ENCODE data around the gene PPP4R3A. TPM values are rescaled to one million over a fixed set of nuclear protein-coding genes. Genes with fewer than 3 reads are reported as not detected.
"Not testable (repeated sequence)": the region's sequence is repeated elsewhere in the genome, so short reads cannot be mapped to it uniquely, and the experiment has no call there.

The PPP4R3A gene
- total RNA-seq, result 10 to 100 TPM; 83.4 to 83.7 TPM
- 10 to 100 TPM; 72.5 to 74.2 TPM for polyA plus RNA-seq (ENCODE audit: insufficient read length in 2 of 2)
- long read RNA-seq, donor 1, full-length matches to known transcripts, result 6 of 6 reads
- long read RNA-seq, donor 1, partial matches to known transcripts, result 0 of 6 reads
- long read RNA-seq, donor 1, other reads (novel, unspliced or antisense), result 0 of 6 reads
- long read RNA-seq, donor 2, partial matches to known transcripts, result 0 of 3 reads
- long read RNA-seq, donor 2, other reads (novel, unspliced or antisense), result 0 of 3 reads
- long read RNA-seq, donor 3, full-length matches to known transcripts, result 3 of 3 reads
- long read RNA-seq, donor 3, partial matches to known transcripts, result 0 of 3 reads
- long read RNA-seq, donor 3, other reads (novel, unspliced or antisense), result 0 of 3 reads
- long read RNA-seq, donor 4, partial matches to known transcripts, result 0 of 4 reads
- long read RNA-seq, donor 4, other reads (novel, unspliced or antisense), result 0 of 4 reads

- no peaks in the 10 kb centered on the region for H3K9me3 ChIP-seq (ENCODE audit: control insufficient read depth, insufficient read depth, low read length)
- peaks cover 17% of the 10 kb centered on the region for H3K4me1 ChIP-seq (ENCODE audit: control insufficient read depth, insufficient read depth, low read length)
- peaks cover 6% of the 10 kb centered on the region for H3K36me3 ChIP-seq (ENCODE audit: control insufficient read depth, insufficient read depth, low read length)
- H3K27ac ChIP-seq (ENCODE audit: low read depth, low read length), result peak within 1 kb of the TSS; percentile 99
- DNase-seq (ENCODE audit: low read depth in 4 of 6, low spot score in 6 of 6), result peak; percentile 89 to 99 (median 92)
- H3K27me3 ChIP-seq (ENCODE audit: control insufficient read depth, insufficient read depth, low read length), result no peaks in the 10 kb centered on the region
- H3K4me3 ChIP-seq (ENCODE audit: low read depth, low read length), result peak within 1 kb of the TSS; percentile 90
- under 1% methylated on average over 92 of the region's 95 CpGs for WGBS (ENCODE audit: insufficient coverage)
These were observed at the start of gene PPP4R3A for GRCh38 chr14:91510171-91511042. Gene PPP4R3A (minus strand): TSS chr14:91510310. CDS start chr14:91509647, 663 bp downstream.

- Histone ChIP-seq H3K9me3 (ENCODE audit: control insufficient read depth, insufficient read depth, low read length) (no peaks in the 10 kb centered on the region), H3K27ac (ENCODE audit: low read depth, low read length) (no peak overlapping the region), H3K27me3 (ENCODE audit: control insufficient read depth, insufficient read depth, low read length) (no peaks in the 10 kb centered on the region), H3K4me3 (ENCODE audit: low read depth, low read length) (no peak overlapping the region), H3K36me3 (ENCODE audit: control insufficient read depth, insufficient read depth, low read length) (no peaks in the 10 kb centered on the region), H3K4me1 (ENCODE audit: control insufficient read depth, insufficient read depth, low read length) (no peaks in the 10 kb centered on the region)
- no CpG with 5 or more reads among the region's 2 CpGs for WGBS (ENCODE audit: insufficient coverage)
- DNase-seq (ENCODE audit: low read depth in 4 of 6, low spot score in 6 of 6), result no peak
These were observed 45.4 kb upstream of the PPP4R3A start for GRCh38 chr14:91555531-91555930.

GRCh38 chr14:91554535-91555332 lies 44.6 kb upstream of the PPP4R3A start:
- Histone ChIP-seq H3K4me1 (ENCODE audit: control insufficient read depth, insufficient read depth, low read length) (no peaks in the 10 kb centered on the region), H3K36me3 (ENCODE audit: control insufficient read depth, insufficient read depth, low read length) (no peaks in the 10 kb centered on the region), H3K4me3 (ENCODE audit: low read depth, low read length) (no peak overlapping the region), H3K27ac (ENCODE audit: low read depth, low read length) (no peak overlapping the region), H3K27me3 (ENCODE audit: control insufficient read depth, insufficient read depth, low read length) (no peaks in the 10 kb centered on the region), H3K9me3 (ENCODE audit: control insufficient read depth, insufficient read depth, low read length) (no peaks in the 10 kb centered on the region)
- WGBS (ENCODE audit: insufficient coverage), result 90% methylated on average over 9 of the region's 11 CpGs
- DNase-seq (ENCODE audit: low read depth in 4 of 6, low spot score in 6 of 6), result no peak

DNA sequence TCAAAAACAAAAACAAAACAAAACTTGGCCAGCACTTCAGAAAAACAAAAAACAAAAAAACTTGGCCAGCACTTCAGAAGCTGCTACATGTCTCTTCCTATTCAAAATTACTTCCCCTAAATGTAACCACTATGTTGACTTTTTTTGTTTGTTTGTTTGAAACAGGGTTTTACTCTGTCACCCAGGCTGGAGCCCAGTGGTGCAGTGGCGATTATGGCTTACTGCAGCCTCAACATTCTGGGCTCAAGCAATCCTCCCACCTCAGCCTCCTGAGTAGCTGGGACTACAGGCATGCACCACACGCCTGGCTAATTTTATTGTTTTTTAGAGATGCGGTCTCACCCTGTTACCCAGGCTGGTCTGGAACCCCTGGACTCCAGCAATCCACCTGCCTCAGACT lies 38.0 kb upstream of the PPP4R3A start:
- H3K4me3 ChIP-seq (ENCODE audit: low read depth, low read length), result no peak overlapping the region
- no peak overlapping the region for H3K27ac ChIP-seq (ENCODE audit: low read depth, low read length)
- H3K4me1 ChIP-seq (ENCODE audit: control insufficient read depth, insufficient read depth, low read length), result no peaks in the 10 kb centered on the region
- H3K36me3 ChIP-seq (ENCODE audit: control insufficient read depth, insufficient read depth, low read length), result no peaks in the 10 kb centered on the region
- H3K27me3 ChIP-seq (ENCODE audit: control insufficient read depth, insufficient read depth, low read length), result no peaks in the 10 kb centered on the region
- DNase-seq (ENCODE audit: low read depth in 4 of 6, low spot score in 6 of 6), result no peak
- no peaks in the 10 kb centered on the region for H3K9me3 ChIP-seq (ENCODE audit: control insufficient read depth, insufficient read depth, low read length)
- 70% methylated on average over 2 of the region's 3 CpGs for WGBS (ENCODE audit: insufficient coverage)

DNA sequence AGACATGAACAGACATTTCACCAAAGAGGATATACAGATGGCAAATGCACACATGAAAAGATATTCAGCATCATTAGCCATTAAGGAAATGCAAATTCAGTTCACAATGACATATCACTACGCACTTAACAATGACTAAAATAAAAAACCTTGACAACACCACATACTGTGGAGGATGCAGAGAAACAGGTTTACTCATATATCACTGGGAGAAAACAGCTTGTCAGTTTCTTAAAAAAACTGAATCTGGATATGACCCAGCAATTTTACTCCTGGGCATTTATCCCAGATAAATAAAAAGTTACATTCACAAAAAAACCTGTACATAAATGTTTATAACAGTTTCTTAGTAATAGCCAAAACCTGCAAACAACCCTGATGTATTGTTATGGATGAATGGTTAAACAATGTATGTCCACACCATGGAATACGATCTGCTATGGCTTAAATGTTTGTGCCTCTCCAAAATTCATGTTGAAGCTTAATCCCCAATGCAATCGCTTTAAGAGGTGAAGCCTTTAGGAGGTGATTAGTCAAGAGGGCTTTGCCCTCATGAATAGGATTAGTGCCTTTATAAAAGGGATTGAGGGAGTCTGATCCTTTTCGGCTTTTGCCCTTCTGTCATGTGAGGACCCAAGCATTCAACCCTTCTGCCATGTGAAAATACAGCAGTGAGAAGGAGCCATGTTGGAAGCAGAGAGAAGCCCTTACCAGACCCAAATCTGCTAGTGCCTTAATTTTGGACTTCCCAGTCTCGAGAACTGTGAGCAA lies 36.0 kb upstream of the PPP4R3A start:
- WGBS (ENCODE audit: insufficient coverage), result no CpG with 5 or more reads among the region's 5 CpGs
- Histone ChIP-seq H3K4me3 (ENCODE audit: low read depth, low read length) (no peak overlapping the region), H3K36me3 (ENCODE audit: control insufficient read depth, insufficient read depth, low read length) (no peaks in the 10 kb centered on the region), H3K27ac (ENCODE audit: low read depth, low read length) (no peak overlapping the region), H3K9me3 (ENCODE audit: control insufficient read depth, insufficient read depth, low read length) (peaks cover 3% of the 10 kb centered on the region), H3K4me1 (ENCODE audit: control insufficient read depth, insufficient read depth, low read length) (no peaks in the 10 kb centered on the region), H3K27me3 (ENCODE audit: control insufficient read depth, insufficient read depth, low read length) (no peaks in the 10 kb centered on the region)
- DNase-seq (ENCODE audit: low read depth in 4 of 6, low spot score in 6 of 6), result peak in 2 of 6 donors; percentile 4 to 14

DNA sequence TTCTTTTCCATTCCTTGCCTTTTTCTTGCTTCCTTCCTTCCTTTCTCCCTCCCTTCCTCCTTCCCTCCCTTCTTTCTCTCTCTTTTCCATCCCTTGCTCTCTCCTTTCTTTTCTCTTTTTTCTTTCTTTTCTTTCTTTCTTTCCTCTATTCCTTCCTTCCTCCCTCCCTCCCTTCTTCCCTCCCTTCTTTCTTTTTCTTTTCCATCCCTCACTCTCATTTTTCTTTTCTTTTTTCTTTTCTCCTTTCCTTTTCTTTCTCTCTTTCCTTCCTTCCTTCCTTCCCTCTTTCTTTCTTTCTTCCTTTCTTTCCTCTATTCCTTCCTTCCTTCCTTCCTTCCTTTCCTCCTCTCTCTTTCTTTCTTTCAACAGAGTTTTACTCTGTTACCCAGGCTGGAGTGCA lies 35.1 kb upstream of the PPP4R3A start:
- H3K9me3 ChIP-seq (ENCODE audit: control insufficient read depth, insufficient read depth, low read length), result peaks cover 3% of the 10 kb centered on the region
- no peaks in the 10 kb centered on the region for H3K27me3 ChIP-seq (ENCODE audit: control insufficient read depth, insufficient read depth, low read length)
- no peak overlapping the region for H3K27ac ChIP-seq (ENCODE audit: low read depth, low read length)
- H3K4me1 ChIP-seq (ENCODE audit: control insufficient read depth, insufficient read depth, low read length), result no peaks in the 10 kb centered on the region
- H3K36me3 ChIP-seq (ENCODE audit: control insufficient read depth, insufficient read depth, low read length), result no peaks in the 10 kb centered on the region
- no peak for DNase-seq (ENCODE audit: low read depth in 4 of 6, low spot score in 6 of 6)
- no peak overlapping the region for H3K4me3 ChIP-seq (ENCODE audit: low read depth, low read length)

GRCh38 chr14:91536327-91536726 lies 26.2 kb upstream of the PPP4R3A start:
- H3K27ac ChIP-seq (ENCODE audit: low read depth, low read length), result no peak overlapping the region
- no peaks in the 10 kb centered on the region for H3K36me3 ChIP-seq (ENCODE audit: control insufficient read depth, insufficient read depth, low read length)
- 90% methylated on average over 3 of the region's 3 CpGs for WGBS (ENCODE audit: insufficient coverage)
- H3K4me3 ChIP-seq (ENCODE audit: low read depth, low read length), result no peak overlapping the region
- no peaks in the 10 kb centered on the region for H3K27me3 ChIP-seq (ENCODE audit: control insufficient read depth, insufficient read depth, low read length)
- peaks cover 2% of the 10 kb centered on the region for H3K9me3 ChIP-seq (ENCODE audit: control insufficient read depth, insufficient read depth, low read length)
- DNase-seq (ENCODE audit: low read depth in 4 of 6, low spot score in 6 of 6), result no peak
- no peaks in the 10 kb centered on the region for H3K4me1 ChIP-seq (ENCODE audit: control insufficient read depth, insufficient read depth, low read length)

DNA sequence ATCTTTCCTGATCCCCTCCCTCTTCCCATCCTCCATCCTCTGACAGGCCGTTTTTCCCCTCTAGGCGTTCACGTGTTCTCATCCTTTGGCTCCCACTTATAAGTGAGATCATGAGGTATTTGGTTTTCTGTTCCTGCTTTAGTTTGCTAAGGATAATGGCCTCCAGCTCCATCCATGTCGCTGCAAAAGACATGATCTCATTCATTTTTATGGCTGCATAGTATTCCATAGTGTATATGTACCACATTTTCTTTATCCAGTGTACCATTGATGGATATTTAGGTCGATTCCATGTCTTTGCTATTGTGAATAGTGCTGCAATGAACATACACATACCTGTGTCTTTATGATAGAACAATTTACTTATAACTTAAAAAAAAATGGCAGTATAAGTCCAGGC lies 23.9 kb upstream of the PPP4R3A start:
- H3K4me3 ChIP-seq (ENCODE audit: low read depth, low read length); H3K27me3 ChIP-seq (ENCODE audit: control insufficient read depth, insufficient read depth, low read length); H3K4me1 ChIP-seq (ENCODE audit: control insufficient read depth, insufficient read depth, low read length); DNase-seq (ENCODE audit: low read depth in 4 of 6, low spot score in 6 of 6); H3K9me3 ChIP-seq (ENCODE audit: control insufficient read depth, insufficient read depth, low read length); H3K36me3 ChIP-seq (ENCODE audit: control insufficient read depth, insufficient read depth, low read length); H3K27ac ChIP-seq (ENCODE audit: low read depth, low read length): not testable (repeated sequence)
- WGBS (ENCODE audit: insufficient coverage), result no CpG with 5 or more reads among the region's 5 CpGs

DNA sequence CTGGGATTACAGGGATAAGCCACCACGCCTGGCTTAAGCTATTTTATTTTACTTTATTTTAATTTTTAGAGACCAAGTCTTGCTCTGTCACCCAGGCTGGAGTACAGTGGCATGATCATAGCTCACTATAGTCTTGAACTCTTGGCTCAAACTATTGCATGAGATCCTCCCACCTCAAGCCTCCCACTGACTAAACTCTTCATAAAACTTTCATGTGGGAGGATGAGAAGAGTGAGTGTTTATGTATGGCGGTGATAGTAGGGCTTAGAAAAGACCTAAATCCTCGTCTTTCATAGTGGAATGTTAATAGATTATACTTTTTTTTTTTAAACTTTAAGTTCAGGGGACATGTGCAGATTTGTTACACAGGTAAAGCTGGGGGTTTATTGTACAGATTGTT lies 23.5 kb upstream of the PPP4R3A start:
- no peak overlapping the region for H3K4me3 ChIP-seq (ENCODE audit: low read depth, low read length)
- H3K36me3 ChIP-seq (ENCODE audit: control insufficient read depth, insufficient read depth, low read length), result no peaks in the 10 kb centered on the region
- no peaks in the 10 kb centered on the region for H3K9me3 ChIP-seq (ENCODE audit: control insufficient read depth, insufficient read depth, low read length)
- no peaks in the 10 kb centered on the region for H3K27me3 ChIP-seq (ENCODE audit: control insufficient read depth, insufficient read depth, low read length)
- no peak for DNase-seq (ENCODE audit: low read depth in 4 of 6, low spot score in 6 of 6)
- no peaks in the 10 kb centered on the region for H3K4me1 ChIP-seq (ENCODE audit: control insufficient read depth, insufficient read depth, low read length)
- no CpG with 5 or more reads among the region's 3 CpGs for WGBS (ENCODE audit: insufficient coverage)
- no peak overlapping the region for H3K27ac ChIP-seq (ENCODE audit: low read depth, low read length)
